Superior temporal gyrus (tissue), 1 donor: ENCODE measurements around the gene ELP4.
"Not testable (repeated sequence)": the region's sequence is repeated elsewhere in the genome, so short reads cannot be mapped to it uniquely, and the experiment has no call there.

Experiments
- DNase-seq: peaks from one replicate; pipeline ENCODE4 v3.0.0-alpha.2; 2016; ENCODE audit errors: extremely low spot score

The ELP4 gene

DNA sequence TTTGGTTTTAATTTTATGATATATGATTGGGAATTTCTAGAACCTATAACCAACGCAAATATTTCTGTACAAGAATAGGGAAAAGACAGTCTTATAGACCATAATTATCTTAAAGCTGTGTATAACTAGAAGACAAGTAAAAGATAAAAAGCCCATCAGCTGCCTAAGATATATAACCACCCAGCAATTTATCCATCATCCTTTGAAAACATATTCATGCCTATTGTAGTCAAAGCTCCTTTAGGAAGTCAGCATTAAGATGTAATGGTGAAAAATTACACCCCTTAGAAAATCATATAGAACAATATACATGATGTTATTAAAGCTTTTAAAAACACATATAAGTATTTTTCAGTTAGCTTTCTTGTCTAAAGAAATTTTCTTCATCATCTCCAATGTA lies 46.4 kb downstream of the ELP4 start:
- DNase-seq, result no peak

GRCh38 chr11:31558001-31558400 lies 48.4 kb downstream of the ELP4 start:
- peak; percentile 60 for DNase-seq

DNA sequence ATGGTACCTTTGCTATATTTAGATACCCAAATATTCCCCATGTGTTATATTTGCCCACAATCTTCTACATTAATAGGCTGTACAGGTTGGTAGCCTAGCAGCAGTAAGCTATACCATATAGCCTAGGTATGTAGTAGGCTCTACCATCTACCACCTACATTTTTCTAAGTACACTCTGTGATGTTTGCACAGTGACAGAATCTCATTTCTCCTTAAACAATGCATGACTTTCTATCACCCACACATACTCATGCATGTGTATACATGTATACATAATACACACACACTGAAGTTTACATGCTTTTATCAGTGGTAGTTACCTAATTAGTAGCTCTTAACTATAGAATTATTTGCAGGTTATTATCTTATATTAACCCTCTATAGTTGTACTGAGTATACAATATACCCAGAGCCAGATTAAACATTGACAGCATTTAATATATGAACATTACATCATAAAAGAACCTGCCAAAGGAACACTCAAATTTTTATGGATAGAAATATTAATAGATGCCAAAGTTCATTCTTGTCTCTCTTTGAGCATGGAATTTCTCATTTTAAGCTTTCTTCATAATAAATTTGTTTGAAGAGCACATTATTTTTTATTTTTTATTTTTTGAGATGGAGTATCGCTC lies 51.4 kb downstream of the ELP4 start:
- no peak for DNase-seq

DNA sequence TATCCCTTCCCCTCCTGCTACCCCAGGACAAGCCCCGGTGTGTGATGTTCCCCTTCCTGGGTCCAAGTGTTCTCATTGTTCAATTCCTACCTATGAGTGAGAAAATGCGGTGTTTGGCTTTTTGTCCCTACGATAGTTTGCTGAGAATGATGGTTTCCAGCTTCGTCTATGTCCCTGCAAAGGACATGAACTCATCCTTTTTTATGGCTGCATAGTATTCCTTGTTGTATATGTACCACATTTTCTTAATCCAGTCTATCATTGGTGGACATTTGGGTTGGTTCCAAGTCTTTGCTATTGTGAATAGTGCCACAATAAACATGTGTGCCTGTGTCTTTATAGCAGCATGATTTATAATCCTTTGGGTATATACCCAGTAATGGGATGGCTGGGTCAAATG lies 55.0 kb downstream of the ELP4 start:
- DNase-seq, result not testable (repeated sequence)

DNA sequence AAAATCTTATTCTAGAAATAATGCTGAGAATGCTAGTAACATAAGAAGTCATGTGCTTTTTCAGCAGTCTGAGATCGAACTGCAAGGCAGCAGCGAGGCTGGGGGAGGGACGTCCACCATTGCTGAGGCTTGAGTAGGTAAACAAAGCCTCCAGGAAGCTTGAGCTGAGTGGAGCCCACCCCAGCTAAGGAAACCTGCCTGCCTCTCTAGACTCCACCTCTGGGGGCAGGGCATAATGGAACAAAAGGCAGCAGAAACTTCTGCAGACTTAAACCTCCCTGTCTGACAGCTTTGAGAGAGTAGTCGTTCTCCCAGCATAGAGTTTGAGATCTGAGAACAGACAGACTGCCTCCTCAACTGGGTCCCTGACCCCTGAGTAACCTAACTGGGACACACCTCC lies 64.6 kb downstream of the ELP4 start:
- DNase-seq, result not testable (repeated sequence)

DNA sequence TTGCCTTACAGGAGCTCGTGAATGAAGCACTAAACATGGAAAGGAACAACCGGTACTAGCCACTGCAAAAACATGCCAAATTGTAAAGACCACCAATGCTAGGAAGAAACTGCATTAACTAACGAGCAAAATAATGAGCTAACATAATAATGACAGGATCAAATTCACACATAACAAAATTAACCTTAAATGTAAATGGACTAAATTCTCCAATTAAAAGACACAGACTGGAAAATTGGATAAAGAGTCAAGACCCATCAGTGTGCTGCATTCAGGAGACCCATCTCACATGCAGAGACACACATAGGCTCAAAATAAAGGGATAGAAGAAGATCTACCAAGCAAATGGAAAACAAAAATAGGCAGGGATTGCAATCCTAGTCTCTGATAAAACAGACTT lies 66.2 kb downstream of the ELP4 start:
- DNase-seq, result not testable (repeated sequence)

DNA sequence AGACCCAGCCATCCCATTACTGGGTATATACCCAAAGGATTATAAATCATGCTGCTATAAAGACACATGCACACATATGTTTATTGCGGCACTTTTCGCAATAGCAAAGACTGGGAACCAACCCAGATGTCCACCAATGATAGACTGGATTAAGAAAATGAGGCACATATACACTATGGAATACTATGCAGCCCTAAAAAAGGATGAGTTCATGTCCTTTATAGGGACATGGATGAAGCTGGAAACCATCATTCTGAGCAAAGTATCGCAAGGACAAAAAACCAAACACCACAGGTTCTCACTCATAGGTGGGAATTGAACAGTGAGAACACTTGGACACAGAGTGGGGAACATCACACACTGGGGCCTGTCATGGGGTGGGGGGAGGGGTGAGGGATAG lies 69.8 kb downstream of the ELP4 start:
- not testable (repeated sequence) for DNase-seq

- DNase-seq, result no peak
These were observed 73.1 kb downstream of the ELP4 start for GRCh38 chr11:31582697-31583096.

GRCh38 chr11:31598454-31598853 lies 88.9 kb downstream of the ELP4 start:
- no peak for DNase-seq

DNA sequence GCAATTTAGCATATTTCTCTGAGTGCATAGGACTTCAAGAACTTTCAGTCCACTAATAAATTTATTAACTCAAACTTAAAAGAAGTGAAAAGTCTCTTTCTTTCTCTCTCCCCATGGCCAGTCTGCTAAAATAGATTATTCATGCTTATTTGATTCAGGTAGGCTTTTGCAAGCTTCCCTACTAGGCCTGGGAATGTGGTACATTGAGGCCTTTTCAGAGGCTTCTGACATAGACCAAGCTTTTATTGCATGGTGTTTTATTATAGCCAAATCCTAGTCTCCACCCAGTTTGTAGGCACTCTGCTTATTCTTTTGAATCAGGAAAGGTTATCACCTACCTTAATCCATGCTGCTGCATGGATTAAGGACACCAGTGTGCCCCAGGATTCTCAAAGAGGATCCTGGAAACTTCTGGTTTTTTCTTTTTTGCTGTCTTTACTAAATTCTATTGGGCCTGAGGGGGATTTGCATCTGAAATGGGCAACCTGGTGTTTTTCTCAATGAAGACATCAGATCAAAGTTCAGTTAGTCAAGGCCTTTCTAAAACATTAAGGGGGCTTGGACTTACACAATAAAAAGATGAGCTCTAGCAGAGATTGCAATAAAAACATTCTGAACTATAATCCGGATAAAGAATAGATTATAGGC lies 92.2 kb downstream of the ELP4 start:
- DNase-seq, result no peak

- DNase-seq, result no peak
These were observed 97.3 kb downstream of the ELP4 start for GRCh38 chr11:31606893-31607292.

DNA sequence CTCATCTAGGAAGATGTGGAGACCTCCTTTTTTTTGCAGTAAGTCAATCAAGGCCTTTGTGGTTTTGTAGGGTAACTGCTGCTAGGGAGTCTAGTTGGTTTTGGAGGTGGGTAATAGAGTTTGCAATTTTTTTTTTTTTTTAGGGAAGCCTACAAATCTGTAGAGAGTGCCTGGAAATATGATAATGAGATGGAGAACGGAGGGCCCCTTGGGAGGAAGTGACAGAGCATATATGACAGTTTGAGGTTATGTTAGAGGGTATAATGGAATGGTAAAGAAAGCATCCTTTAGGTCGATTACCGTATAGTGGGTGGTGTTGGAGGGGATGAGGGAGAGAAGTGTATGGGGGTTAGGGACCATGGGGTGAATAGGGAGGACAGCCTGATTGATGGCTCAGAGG lies 98.3 kb downstream of the ELP4 start:
- no peak for DNase-seq

GRCh38 chr11:31608995-31609394 lies 99.4 kb downstream of the ELP4 start:
- no peak for DNase-seq

DNA sequence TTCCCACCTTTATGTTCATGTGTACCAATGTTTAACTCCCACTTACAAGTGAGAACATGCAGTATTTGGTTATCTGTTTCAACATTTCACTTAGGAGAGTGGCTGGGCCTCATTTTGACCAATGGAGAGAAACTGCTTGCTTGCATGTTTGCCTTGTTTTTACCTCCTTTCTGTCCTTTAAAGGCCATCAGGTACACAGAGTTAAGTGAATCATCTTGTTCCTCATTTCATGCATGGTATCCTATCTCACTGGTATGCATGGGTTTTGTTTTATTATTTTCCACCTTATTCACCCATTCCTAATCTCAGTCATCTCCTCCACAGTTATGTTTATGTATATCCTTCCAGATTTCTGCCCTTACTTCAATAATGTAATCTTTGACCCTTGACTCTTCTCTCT lies 101.0 kb downstream of the ELP4 start:
- DNase-seq, result no peak

GRCh38 chr11:31617246-31617645 lies 107.7 kb downstream of the ELP4 start:
- no peak for DNase-seq

DNA sequence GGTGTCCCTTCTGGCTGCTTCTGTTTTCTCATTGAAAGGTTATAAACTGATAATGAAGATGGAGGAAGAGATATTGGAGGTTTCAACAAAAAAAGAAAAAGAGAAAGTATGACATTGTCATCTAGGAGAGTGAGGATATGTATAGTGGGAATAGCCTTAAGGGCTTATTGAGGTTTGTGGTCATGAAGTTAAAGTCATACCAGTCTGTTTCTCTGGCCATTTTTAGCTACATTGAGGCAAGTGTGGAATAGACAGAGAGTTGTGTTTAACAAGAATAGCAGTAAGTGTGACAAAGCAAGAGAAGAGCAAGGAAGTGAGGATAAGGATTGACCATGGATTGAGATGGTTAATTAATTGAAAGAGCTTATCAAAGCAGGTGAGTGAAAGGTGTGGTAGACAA lies 110.4 kb downstream of the ELP4 start:
- no peak for DNase-seq

DNA sequence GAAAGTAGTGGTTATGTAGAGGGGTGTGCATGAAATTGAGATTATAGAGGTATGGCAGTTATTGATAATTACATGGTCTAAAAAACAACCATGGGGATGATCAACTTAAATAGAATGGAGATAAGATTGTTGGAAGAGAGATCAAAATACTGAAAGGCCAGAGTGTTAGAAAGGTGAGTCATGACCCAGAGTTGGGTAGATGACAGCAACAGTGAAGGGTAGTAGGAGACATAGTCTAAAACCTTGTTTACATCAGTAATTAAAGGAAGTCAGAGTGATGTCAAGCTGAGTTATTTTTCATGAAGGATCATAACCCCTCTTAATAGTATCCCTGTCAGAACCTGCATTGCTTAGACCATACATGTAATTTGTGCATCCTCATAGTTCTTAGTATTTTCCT lies 110.9 kb downstream of the ELP4 start:
- DNase-seq, result no peak

DNA sequence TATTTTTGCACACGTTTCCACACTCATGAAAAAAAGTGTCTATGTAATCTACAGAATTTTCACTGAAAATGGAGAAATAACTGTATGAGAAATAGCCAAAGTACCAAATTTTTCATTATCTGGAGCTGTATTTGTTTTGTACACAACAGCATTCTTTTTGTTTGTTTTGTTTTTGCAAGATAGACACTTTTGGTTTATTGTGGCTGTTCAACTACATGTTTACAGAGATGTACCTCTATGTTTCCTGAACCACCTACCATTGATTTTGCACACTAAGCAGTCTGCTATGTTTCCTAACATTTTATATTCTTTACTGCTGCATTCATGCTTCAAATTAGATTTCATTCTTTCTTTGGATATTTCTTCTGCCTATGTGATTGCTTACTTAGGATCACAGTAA lies 116.3 kb downstream of the ELP4 start:
- DNase-seq, result no peak

DNA sequence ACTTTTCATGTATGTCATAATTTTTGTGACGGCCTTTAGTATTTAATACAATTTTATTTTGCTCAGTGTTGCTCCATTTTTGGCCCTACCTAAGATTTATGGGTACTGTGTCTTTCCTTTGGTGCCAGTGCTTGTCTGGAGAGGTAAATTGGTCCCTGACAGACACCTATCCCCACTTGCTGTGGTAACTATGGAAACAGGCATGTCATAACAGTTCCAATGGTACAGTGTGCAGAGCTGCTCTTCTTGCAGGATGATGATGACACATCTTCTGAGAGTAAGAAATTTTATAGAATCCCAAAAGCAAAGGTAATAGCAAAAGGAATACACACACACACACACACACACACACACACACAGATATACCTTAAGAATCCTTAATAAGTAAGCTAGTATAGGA lies 118.5 kb downstream of the ELP4 start:
- no peak for DNase-seq

GRCh38 chr11:31636983-31637382 lies 127.4 kb downstream of the ELP4 start:
- no peak for DNase-seq

- DNase-seq, result no peak
These were observed 131.0 kb downstream of the ELP4 start for GRCh38 chr11:31640611-31641010.

GRCh38 chr11:31641477-31642062 lies 132.0 kb downstream of the ELP4 start:
- DNase-seq, result no peak

- DNase-seq, result no peak
These were observed 134.3 kb downstream of the ELP4 start for GRCh38 chr11:31643857-31644256.

GRCh38 chr11:31645747-31646146 lies 136.2 kb downstream of the ELP4 start:
- DNase-seq, result no peak
